Jurkat, Clone E6-1 (cell line): Measurements from ENCODE around the gene AFMID.
A peak's percentile ranks its signal among the peaks of the same experiment; 100 is the strongest.

Source experiments
- DNase-seq: peaks from one replicate; pipeline ENCODE4 v3.0.0-alpha.2; 2011; ENCODE audit warnings: low read depth, low spot score
- H3K4me3 ChIP-seq: 2 replicates; pipeline ENCODE4 v1.5.1; 2011; ENCODE audit warnings: mild to moderate bottlenecking, low read length, control low read depth, moderate library complexity

The AFMID gene

DNA sequence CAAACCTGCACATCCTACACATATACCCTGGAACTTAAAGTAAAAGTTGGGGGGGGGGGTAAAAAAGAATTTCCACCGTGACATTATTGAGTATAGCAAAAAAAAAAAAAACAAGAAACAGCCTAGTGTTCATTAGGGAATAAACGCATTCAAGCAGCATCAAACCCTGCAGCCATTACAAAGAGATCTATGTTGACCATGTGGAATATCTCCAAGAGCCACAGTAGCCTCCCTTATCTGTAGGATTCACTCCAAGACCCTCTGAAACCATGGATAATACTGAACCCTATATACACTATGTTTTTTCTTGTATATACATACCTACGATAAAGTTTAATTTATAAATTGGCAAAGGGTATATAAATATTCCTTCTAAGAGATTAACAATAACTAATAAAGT lies 21.3 kb downstream of the AFMID start:
- no peak overlapping the region for H3K4me3 ChIP-seq
- no peak for DNase-seq

DNA sequence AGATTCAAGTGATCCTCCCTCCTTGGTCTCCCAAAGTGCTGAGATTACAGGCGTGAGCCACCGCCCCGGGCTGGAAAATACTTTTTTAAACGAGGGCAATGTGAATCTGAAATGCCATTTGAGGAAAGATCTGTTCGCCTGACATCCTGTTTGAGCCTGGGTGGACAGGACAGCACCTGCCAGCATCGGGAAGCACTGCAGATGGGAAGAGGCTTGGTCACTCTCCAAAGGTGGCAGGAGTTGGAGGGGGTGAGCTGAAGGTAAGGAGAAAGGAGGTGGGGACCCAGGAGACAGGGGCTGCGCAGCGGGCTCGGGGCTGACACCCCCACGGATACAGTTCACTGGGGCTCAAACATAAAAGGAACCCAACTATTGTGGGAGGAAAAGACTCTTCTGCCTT lies 22.9 kb downstream of the AFMID start:
- no peak for DNase-seq
- no peak overlapping the region for H3K4me3 ChIP-seq

DNA sequence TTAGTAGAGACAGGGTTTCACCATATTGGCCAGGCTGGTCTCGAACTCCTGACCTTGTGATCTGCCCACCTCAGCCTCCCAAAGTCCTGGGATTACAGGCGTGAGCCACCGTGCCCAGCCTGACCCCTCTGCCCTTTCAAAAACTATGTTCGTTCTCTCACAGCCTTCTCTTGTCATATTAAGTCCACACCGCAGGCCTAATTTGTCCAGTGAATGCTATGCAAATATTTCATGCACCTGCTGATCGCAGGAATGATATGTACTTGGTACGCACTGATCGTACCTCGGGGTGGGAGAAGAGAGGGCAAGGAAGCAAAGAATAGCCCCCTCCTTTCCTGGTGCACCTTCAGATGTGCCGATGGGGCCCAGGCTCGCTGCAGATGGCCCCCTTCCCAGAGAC lies 23.9 kb downstream of the AFMID start:
- no peak for DNase-seq

DNA sequence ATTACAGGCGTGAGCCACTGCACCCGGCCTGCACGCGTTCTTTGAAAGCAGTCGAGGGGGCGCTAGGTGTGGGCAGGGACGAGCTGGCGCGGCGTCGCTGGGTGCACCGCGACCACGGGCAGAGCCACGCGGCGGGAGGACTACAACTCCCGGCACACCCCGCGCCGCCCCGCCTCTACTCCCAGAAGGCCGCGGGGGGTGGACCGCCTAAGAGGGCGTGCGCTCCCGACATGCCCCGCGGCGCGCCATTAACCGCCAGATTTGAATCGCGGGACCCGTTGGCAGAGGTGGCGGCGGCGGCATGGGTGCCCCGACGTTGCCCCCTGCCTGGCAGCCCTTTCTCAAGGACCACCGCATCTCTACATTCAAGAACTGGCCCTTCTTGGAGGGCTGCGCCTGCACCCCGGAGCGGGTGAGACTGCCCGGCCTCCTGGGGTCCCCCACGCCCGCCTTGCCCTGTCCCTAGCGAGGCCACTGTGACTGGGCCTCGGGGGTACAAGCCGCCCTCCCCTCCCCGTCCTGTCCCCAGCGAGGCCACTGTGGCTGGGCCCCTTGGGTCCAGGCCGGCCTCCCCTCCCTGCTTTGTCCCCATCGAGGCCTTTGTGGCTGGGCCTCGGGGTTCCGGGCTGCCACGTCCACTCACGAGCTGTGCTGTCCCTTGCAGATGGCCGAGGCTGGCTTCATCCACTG lies 27.0 kb downstream of the AFMID start, which contains the start of gene BIRC5:
Gene BIRC5 (plus strand): TSS at position 238 of the 690 bp plus-strand sequence. CDS start 64 bp downstream, at position 302.
- DNase-seq = peak; percentile 82
- peak within 1 kb of the TSS; percentile 97 for H3K4me3 ChIP-seq

More for the DNA sequence above, 23.9 kb downstream of the AFMID start:
- no peak overlapping the region for H3K4me3 ChIP-seq

DNA sequence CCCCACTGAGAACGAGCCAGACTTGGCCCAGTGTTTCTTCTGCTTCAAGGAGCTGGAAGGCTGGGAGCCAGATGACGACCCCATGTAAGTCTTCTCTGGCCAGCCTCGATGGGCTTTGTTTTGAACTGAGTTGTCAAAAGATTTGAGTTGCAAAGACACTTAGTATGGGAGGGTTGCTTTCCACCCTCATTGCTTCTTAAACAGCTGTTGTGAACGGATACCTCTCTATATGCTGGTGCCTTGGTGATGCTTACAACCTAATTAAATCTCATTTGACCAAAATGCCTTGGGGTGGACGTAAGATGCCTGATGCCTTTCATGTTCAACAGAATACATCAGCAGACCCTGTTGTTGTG lies 27.5 kb downstream of the AFMID start:
- peak overlapping the region; percentile 97 for H3K4me3 ChIP-seq
- DNase-seq = no peak

DNA sequence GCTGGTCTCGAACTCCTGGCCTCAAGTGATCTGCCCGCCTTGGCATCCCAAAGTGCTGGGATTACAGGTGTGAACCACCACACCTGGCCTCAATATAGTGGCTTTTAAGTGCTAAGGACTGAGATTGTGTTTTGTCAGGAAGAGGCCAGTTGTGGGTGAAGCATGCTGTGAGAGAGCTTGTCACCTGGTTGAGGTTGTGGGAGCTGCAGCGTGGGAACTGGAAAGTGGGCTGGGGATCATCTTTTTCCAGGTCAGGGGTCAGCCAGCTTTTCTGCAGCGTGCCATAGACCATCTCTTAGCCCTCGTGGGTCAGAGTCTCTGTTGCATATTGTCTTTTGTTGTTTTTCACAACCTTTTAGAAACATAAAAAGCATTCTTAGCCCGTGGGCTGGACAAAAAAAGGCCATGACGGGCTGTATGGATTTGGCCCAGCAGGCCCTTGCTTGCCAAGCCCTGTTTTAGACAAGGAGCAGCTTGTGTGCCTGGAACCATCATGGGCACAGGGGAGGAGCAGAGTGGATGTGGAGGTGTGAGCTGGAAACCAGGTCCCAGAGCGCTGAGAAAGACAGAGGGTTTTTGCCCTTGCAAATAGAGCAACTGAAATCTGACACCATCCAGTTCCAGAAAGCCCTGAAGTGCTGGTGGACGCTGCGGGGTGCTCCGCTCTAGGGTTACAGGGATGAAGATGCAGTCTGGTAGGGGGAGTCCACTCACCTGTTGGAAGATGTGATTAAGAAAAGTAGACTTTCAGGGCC lies 32.4 kb downstream of the AFMID start:
- no peak for DNase-seq
- no peak overlapping the region for H3K4me3 ChIP-seq

DNA sequence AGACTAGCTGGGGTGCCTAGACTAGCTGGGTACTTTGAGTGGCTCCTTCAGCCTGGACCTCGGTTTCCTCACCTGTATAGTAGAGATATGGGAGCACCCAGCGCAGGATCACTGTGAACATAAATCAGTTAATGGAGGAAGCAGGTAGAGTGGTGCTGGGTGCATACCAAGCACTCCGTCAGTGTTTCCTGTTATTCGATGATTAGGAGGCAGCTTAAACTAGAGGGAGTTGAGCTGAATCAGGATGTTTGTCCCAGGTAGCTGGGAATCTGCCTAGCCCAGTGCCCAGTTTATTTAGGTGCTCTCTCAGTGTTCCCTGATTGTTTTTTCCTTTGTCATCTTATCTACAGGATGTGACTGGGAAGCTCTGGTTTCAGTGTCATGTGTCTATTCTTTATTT lies 35.9 kb downstream of the AFMID start:
- DNase-seq = no peak
- no peak overlapping the region for H3K4me3 ChIP-seq

DNA sequence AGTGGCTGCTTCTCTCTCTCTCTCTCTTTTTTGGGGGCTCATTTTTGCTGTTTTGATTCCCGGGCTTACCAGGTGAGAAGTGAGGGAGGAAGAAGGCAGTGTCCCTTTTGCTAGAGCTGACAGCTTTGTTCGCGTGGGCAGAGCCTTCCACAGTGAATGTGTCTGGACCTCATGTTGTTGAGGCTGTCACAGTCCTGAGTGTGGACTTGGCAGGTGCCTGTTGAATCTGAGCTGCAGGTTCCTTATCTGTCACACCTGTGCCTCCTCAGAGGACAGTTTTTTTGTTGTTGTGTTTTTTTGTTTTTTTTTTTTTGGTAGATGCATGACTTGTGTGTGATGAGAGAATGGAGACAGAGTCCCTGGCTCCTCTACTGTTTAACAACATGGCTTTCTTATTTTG lies 36.6 kb downstream of the AFMID start:
- H3K4me3 ChIP-seq = no peak overlapping the region
- no peak for DNase-seq

DNA sequence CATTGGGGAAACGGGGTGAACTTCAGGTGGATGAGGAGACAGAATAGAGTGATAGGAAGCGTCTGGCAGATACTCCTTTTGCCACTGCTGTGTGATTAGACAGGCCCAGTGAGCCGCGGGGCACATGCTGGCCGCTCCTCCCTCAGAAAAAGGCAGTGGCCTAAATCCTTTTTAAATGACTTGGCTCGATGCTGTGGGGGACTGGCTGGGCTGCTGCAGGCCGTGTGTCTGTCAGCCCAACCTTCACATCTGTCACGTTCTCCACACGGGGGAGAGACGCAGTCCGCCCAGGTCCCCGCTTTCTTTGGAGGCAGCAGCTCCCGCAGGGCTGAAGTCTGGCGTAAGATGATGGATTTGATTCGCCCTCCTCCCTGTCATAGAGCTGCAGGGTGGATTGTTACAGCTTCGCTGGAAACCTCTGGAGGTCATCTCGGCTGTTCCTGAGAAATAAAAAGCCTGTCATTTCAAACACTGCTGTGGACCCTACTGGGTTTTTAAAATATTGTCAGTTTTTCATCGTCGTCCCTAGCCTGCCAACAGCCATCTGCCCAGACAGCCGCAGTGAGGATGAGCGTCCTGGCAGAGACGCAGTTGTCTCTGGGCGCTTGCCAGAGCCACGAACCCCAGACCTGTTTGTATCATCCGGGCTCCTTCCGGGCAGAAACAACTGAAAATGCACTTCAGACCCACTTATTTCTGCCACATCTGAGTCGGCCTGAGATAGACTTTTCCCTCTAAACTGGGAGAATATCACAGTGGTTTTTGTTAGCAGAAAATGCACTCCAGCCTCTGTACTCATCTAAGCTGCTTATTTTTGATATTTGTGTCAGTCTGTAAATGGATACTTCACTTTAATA lies 37.3 kb downstream of the AFMID start:
- no peak overlapping the region for H3K4me3 ChIP-seq

DNA sequence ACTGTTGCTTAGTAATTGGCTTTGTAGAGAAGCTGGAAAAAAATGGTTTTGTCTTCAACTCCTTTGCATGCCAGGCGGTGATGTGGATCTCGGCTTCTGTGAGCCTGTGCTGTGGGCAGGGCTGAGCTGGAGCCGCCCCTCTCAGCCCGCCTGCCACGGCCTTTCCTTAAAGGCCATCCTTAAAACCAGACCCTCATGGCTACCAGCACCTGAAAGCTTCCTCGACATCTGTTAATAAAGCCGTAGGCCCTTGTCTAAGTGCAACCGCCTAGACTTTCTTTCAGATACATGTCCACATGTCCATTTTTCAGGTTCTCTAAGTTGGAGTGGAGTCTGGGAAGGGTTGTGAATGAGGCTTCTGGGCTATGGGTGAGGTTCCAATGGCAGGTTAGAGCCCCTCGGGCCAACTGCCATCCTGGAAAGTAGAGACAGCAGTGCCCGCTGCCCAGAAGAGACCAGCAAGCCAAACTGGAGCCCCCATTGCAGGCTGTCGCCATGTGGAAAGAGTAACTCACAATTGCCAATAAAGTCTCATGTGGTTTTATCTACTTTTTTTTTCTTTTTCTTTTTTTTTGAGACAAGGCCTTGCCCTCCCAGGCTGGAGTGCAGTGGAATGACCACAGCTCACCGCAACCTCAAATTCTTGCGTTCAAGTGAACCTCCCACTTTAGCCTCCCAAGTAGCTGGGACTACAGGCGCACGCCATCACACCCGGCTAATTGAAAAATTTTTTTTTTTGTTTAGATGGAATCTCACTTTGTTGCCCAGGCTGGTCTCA lies 38.1 kb downstream of the AFMID start:
- H3K4me3 ChIP-seq = no peak overlapping the region
- DNase-seq = no peak

More for the DNA sequence above, 37.3 kb downstream of the AFMID start:
- DNase-seq = no peak

DNA sequence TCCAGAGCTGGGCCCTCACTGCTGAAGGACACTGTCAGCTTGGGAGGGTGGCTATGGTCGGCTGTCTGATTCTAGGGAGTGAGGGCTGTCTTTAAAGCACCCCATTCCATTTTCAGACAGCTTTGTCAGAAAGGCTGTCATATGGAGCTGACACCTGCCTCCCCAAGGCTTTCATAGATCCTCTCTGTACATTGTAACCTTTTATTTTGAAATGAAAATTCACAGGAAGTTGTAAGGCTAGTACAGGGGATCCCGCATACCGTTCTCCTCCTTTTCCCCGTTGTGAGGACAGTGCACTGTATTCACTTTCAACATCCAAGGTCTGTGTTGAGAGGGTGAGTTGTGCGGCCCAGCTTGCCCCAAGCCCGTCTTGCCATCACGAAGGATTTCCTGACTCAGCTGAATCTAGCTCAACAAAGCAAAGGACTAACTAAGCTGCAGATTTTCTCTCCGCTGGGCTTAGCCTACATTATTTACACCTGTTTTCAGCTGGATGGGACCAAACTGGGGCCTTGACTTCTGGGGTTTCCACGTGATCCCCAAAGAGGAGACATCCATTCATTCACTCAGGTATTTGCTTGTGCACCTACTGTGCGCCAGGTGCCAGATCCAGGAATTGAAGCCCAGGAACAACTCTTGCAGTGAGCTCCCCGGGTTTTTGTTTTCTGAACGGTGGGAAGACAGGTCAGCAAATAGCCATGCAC lies 39.0 kb downstream of the AFMID start:
- no peak for DNase-seq
- no peak overlapping the region for H3K4me3 ChIP-seq

DNA sequence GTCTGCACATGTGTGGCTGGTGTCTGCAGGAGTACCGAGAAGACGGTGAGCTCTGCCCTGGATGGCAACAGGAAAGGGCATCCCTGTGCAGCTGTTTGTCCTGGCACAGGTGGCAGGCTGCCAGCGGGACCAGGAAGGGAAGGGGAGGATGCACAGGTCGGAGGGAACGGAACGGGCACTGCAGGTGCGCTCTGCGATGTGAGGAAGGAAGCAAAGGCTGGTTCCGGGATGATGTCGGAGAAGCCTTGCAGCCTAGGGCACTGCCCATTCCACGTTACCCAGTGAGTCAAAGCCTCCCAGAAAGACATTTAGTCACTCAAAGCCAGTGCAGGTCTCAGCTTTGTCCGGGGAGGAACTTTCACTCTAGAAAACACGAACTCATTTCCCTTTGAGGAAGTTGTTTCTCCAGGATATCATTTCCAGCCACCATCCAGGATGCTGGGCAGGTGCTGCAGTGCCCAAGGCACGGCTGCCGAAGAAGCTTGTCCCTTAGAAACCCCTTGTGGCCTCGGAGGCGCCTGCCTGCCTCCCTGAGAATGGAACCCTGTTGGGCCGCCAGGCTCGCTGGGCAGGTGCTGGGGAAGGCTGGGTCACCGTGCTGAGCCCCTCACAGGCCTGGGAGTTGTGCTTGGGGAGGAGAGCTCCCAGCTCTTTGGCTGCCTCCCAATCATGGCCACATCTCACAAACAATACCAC lies 39.7 kb downstream of the AFMID start:
- H3K4me3 ChIP-seq = no peak overlapping the region
- no peak for DNase-seq

DNA sequence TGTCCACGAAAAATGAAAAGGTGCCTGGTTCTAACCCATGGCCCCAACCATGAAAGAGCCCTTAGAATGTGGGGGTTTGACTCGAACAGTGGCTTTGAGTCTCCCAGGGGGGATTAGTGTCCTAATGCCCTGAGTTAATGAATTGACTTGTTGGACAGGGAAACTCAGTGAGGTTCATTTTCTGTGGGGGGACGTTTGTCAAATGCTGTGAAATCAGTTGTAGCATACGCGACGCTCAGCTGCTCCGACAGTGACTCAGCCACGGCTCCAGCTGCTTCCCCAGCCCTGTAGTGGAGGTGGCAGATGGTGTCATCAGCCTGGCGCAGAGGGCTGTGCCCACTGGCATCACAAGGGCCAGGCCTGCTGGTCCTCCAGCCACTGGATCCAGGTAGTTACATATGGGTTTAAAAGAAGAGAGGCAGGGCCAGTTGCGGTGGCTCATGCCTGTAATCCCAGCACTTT lies 40.3 kb downstream of the AFMID start:
- no peak overlapping the region for H3K4me3 ChIP-seq
- no peak for DNase-seq

DNA sequence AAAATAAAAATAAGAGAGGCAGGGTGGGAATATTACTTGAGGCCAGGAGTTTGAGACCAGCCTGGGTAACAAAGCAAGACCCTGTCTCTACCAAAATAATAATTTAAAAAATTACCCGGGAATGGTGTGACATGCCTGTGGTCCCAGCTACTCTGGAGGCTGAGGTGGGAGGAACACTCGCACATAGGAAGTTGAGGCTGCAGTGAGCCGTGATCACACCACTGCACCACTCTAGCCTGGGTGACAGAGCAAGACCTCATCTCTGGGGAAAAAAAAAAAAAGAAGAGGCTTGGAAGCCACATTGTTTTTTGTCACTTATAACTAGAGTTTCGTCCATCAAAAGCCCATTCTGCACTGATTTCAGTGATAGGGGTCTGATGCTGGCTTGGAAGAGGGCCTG lies 41.0 kb downstream of the AFMID start:
- DNase-seq = no peak

DNA sequence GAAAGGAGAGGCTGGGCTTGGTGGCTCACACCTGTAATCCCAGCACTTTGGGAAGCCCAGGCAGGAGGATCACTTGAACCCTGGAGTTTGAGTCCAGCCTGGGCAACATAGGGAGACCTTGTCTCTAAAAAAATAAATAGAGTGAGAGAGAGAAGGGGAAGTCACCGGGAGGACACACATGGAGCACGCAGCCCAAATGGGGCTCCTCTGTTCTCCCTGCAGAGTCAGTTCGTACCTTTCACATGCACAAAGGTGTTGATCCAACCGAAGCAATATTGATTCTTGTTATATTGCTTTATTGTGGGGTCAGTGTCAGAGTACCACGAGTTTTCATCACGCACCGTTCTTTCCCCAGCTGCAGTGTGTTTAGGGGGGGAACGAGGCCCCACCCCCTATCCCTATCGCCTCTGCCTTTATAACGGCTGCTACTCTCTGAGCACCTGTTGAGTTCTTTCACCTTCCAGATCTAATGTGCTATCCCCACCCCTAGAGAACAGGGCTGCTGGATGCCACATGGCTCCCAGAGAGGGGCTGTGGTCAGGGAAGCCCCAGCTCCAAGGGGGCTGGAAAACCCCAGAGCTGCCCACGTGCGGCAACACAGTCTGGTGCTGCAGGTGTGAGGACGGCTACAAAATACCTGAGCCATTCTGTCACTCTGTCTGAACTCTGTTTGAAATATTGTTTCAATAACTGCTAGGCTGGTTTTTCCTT lies 43.2 kb downstream of the AFMID start:
- H3K4me3 ChIP-seq = no peak overlapping the region
- DNase-seq = no peak

More for the DNA sequence above, 41.0 kb downstream of the AFMID start:
- H3K4me3 ChIP-seq = no peak overlapping the region

DNA sequence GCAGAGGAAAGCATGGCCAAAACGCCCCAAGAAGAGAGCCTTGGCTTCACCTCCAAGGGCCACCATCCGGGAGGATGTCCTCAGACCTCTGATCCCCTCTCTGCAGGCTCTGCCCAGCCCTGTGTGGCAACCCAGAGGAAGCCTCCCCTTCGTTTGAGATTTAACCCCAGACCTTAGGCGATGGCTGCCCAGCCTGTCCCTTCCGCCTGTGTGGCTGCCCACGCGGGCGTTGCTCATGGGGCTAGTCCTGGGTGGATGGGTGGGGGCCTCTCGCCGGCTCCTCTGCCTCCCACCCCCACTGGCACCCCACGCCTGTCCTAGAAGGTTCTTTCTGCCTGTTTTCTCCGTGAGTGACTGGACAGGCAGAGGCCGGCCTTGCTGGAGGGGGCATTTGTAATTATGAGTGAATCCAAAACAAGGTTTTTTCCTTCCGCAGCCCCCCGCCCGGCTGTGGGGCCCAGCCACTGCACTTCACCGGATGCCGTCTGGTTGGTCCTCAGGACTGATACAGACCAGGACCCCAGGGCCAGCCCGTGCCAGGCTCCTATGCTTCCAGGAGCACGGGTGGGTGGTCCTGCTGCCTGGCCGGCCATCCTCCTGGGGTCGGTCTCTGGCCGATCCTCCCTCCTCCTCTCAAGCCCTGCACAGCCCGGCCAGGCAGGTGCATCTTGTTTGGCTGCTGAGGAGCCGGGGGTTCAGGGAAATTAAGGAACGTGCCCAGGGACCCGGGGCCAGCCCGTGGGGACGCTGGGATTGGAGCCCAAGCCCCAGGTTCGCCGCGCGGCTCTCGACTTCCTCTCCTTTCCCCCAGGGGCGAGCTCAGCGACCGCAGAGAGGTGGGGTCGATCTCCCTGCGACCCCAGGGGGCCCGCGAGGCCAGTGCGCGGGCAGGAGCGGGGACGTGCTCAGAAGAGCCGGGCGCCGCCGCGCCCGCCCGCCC lies 44.1 kb downstream of the AFMID start, which contains the start of gene TMEM235:
Gene TMEM235 (plus strand): TSS at position 636 of the 940 bp plus-strand sequence. CDS start 393 bp downstream, outside the sequence.
- no peak within 1 kb of the TSS for H3K4me3 ChIP-seq
- no peak for DNase-seq
